PFSK-1 (cell line): ENCODE results near the gene DPP6.

ENCODE experiments used
- FOXP2 ChIP-seq: optimal IDR thresholded peaks from 2 replicates; pipeline ENCODE3; 2011; ENCODE audit warnings: borderline replicate concordance, control low read depth, inconsistent platforms; ENCODE audit not compliant: insufficient read depth; ENCODE audit errors: extremely low read length, extremely low read depth
- POLR2AphosphoS5 ChIP-seq: IDR thresholded peaks from 2 replicates; pipeline ENCODE4 v1.6.1; 2012; ENCODE audit warnings: low read depth, mild to moderate bottlenecking, control low read depth, low read length, moderate library complexity
- REST ChIP-seq, 2 experiments: IDR thresholded peaks; 2 replicates each; pipeline versions ENCODE4 v1.6.1 to v1.8.0; 2011 to 2012; ENCODE audit warnings: low read depth in 2 of 2, low read length in 2 of 2, control low read depth in 1 of 2, inconsistent platforms in 1 of 2, mild to moderate bottlenecking in 1 of 2, moderate library complexity in 1 of 2; ENCODE audit not compliant: insufficient read depth in 1 of 2
- SIN3A ChIP-seq: IDR thresholded peaks from 2 replicates; pipeline ENCODE4 v1.6.1; 2012; ENCODE audit warnings: mild to moderate bottlenecking, low read length, moderate library complexity, borderline replicate concordance; ENCODE audit not compliant: insufficient read depth
- TAF1 ChIP-seq: IDR thresholded peaks from 2 replicates; pipeline ENCODE4 v1.6.1; 2012; ENCODE audit warnings: low read length, control low read depth, borderline replicate concordance; ENCODE audit not compliant: insufficient read depth

DPP6 gene

GRCh38 chr7:154503962-154504550 lies 451.9 kb downstream of the DPP6 start:
- TF ChIP-seq TAF1 (no peak), POLR2AphosphoS5 (no peak), REST (IDR thresholded peaks at IDR 0.05; ENCODE audit: insufficient read depth in 1 of 2, low read depth in 2 of 2, low read length in 2 of 2) (no peak)

- TF ChIP-seq FOXP2 (no peak), TAF1 (no peak), SIN3A (no peak), POLR2AphosphoS5 (no peak), REST (IDR thresholded peaks at IDR 0.05; ENCODE audit: insufficient read depth in 1 of 2, low read depth in 2 of 2, low read length in 2 of 2) (no peak)
These were observed 452.7 kb downstream of the DPP6 start for GRCh38 chr7:154504918-154505317.

GRCh38 chr7:154505362-154505761 lies 453.2 kb downstream of the DPP6 start:
- TF ChIP-seq REST (IDR thresholded peaks at IDR 0.05; ENCODE audit: insufficient read depth in 1 of 2, low read depth in 2 of 2, low read length in 2 of 2) (no peak), POLR2AphosphoS5 (no peak), TAF1 (no peak), SIN3A (no peak), FOXP2 (no peak)

GRCh38 chr7:154509192-154509591 lies 457.0 kb downstream of the DPP6 start:
- TF ChIP-seq REST (IDR thresholded peaks at IDR 0.05; ENCODE audit: insufficient read depth in 1 of 2, low read depth in 2 of 2, low read length in 2 of 2) = no peak
- no peak for TF ChIP-seq POLR2AphosphoS5
- no peak for TF ChIP-seq FOXP2
- no peak for TF ChIP-seq SIN3A
- TF ChIP-seq TAF1 = no peak
